Mesenteric fat pad (tissue), 1 donor: ENCODE measurements around the gene INO80E. TPM values are rescaled to one million over a fixed set of nuclear protein-coding genes. Genes with fewer than 3 reads are reported as not detected.
"Not testable (repeated sequence)": the region's sequence is repeated elsewhere in the genome, so short reads cannot be mapped to it uniquely, and the experiment has no call there.

Source experiments
- DNase-seq: peaks from one replicate; pipeline ENCODE4 v3.0.0-alpha.2; 2020; ENCODE audit warnings: low spot score
- total RNA-seq: library from RNA; stranded (reverse); fragmentation: NEBNext Ultra II Directional; extraction: Animal tissue kit (Norgen Biotek cat#: 25700); gene quantifications from one replicate; pipeline ENCODE4 v1.2.1, GENCODE V29; 2021
- donor health status: DM: yes; HTN: yes; CAD: no.

Gene INO80E
- total RNA-seq, 1 donor from 2014 or later, result 45.4 TPM

- no peak for DNase-seq
Observed at GRCh38 chr16:30009085-30009862, 13.2 kb downstream of the INO80E start.

- no peak for DNase-seq
Observed at GRCh38 chr16:30009990-30010843, 14.2 kb downstream of the INO80E start.

GRCh38 chr16:30010844-30011713, 15.0 kb downstream of the INO80E start, which contains the start of gene DOC2A:
Gene DOC2A (minus strand): TSS chr16:30011027. CDS start chr16:30010222, 805 bp downstream.
- DNase-seq, result no peak

- no peak for DNase-seq
Observed at GRCh38 chr16:30011714-30012504, 15.9 kb downstream of the INO80E start.

- not testable (repeated sequence) for DNase-seq
Observed at GRCh38 chr16:30012598-30012997, 16.6 kb downstream of the INO80E start.

- not testable (repeated sequence) for DNase-seq
Observed at GRCh38 chr16:30015450-30015849, 19.4 kb downstream of the INO80E start.

GRCh38 chr16:30016555-30017276, 20.7 kb downstream of the INO80E start:
- no peak for DNase-seq

GRCh38 chr16:30017277-30017656, 21.2 kb downstream of the INO80E start:
- DNase-seq, result no peak

GRCh38 chr16:30017937-30018336, 21.9 kb downstream of the INO80E start:
- not testable (repeated sequence) for DNase-seq

GRCh38 chr16:30018731-30019158, 22.7 kb downstream of the INO80E start:
- DNase-seq, result no peak

GRCh38 chr16:30022887-30023286, 26.8 kb downstream of the INO80E start, which contains the start of gene C16orf92:
Gene C16orf92 (plus strand): TSS chr16:30023198. CDS start chr16:30023341, 143 bp downstream.
- DNase-seq, result no peak

- DNase-seq, result no peak
Observed at GRCh38 chr16:30023586-30023985, 27.5 kb downstream of the INO80E start.

GRCh38 chr16:30024451-30024850, 28.4 kb downstream of the INO80E start:
- DNase-seq, result no peak

- no peak for DNase-seq
Observed at GRCh38 chr16:30025156-30025555, 29.1 kb downstream of the INO80E start.

- no peak for DNase-seq
Observed at GRCh38 chr16:30025574-30025973, 29.5 kb downstream of the INO80E start.

- DNase-seq, result no peak
Observed at GRCh38 chr16:30026449-30026848, 30.4 kb downstream of the INO80E start.

- DNase-seq, result no peak
Observed at GRCh38 chr16:30027588-30028437, 31.8 kb downstream of the INO80E start.

- DNase-seq, result no peak
Observed at GRCh38 chr16:30028438-30029076, 32.5 kb downstream of the INO80E start.
